ENCODE measurements around the gene MDFIC.

DNA sequence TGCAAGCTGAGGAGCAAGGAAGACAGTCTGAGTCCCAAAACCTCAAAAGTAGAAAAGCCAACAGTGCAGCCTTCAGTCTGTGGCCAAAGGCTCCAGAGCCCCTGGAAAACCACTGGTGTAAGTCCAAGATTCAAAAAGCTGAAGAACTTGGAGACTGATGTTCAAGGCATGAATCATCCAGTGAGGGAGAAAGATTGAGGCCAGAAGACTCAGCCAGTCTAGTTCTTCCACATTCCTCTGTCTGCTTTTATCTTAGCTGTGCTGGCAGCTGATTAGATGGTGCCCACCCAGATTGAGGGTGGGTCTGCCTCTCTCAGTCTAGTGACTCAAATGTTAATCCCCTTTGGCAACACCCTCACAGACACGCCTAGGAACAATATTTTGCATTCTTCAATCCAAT is 20.1 kb upstream of the MDFIC start:
- no peak for TF ChIP-seq YY1 (IDR thresholded peaks at IDR 0.05; ENCODE audit: low read depth)
- TF ChIP-seq, protein P1, sequence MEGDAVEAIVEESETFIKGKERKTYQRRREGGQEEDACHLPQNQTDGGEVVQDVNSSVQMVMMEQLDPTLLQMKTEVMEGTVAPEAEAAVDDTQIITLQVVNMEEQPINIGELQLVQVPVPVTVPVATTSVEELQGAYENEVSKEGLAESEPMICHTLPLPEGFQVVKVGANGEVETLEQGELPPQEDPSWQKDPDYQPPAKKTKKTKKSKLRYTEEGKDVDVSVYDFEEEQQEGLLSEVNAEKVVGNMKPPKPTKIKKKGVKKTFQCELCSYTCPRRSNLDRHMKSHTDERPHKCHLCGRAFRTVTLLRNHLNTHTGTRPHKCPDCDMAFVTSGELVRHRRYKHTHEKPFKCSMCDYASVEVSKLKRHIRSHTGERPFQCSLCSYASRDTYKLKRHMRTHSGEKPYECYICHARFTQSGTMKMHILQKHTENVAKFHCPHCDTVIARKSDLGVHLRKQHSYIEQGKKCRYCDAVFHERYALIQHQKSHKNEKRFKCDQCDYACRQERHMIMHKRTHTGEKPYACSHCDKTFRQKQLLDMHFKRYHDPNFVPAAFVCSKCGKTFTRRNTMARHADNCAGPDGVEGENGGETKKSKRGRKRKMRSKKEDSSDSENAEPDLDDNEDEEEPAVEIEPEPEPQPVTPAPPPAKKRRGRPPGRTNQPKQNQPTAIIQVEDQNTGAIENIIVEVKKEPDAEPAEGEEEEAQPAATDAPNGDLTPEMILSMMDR (IDR thresholded peaks at IDR 0.05): no peak
- TF ChIP-seq POLR2AphosphoS5 (IDR thresholded peaks at IDR 0.05; ENCODE audit: low read depth, low read length): no peak
- no peak for TF ChIP-seq EP300 (IDR thresholded peaks at IDR 0.05; ENCODE audit: borderline replicate concordance in 1 of 2, low read depth in 1 of 2, low read length in 1 of 2)
- TF ChIP-seq TCF12 (IDR thresholded peaks at IDR 0.05): no peak
- TF ChIP-seq NFIC (IDR thresholded peaks at IDR 0.05; ENCODE audit: borderline replicate concordance): no peak
- no peak for TF ChIP-seq MEF2A (IDR thresholded peaks at IDR 0.05; ENCODE audit: borderline replicate concordance, low read depth)
- TF ChIP-seq TAF1 (IDR thresholded peaks at IDR 0.05; ENCODE audit: borderline replicate concordance, low read depth, low read length): no peak
- TF ChIP-seq FOXM1 (IDR thresholded peaks at IDR 0.05; ENCODE audit: low read depth): no peak
- no peak for TF ChIP-seq RFX5 (IDR thresholded peaks at IDR 0.05; ENCODE audit: low read length)
